MM.1S (cell line): Measurements from ENCODE around the gene EPM2A.
"Not testable (repeated sequence)": the region's sequence is repeated elsewhere in the genome, so short reads cannot be mapped to it uniquely, and the experiment has no call there.

Experiments
- DNase-seq: peaks from one replicate; pipeline ENCODE4 v3.0.0-alpha.2; 2015
- H2AFZ ChIP-seq: fragments of 300-600 bp; sonication (generic); 2 replicates; pipeline ENCODE4 v1.6.0; 2016; ENCODE audit warnings: antibody characterized with exemption, low read length
- H3F3A ChIP-seq: fragments of 300-600 bp; sonication (generic); 2 replicates; pipeline ENCODE4 v1.6.1; 2016; ENCODE audit warnings: mild to moderate bottlenecking, antibody characterized with exemption, low read length, moderate library complexity, mixed read lengths; ENCODE audit not compliant: insufficient read depth
- H3K27ac ChIP-seq: fragments of 300-600 bp; sonication (generic); 2 replicates; pipeline ENCODE4 v1.5.1; 2016; ENCODE audit warnings: mild to moderate bottlenecking, low read length
- H3K27me3 ChIP-seq: fragments of 300-600 bp; sonication (generic); replicated peaks from 2 replicates; pipeline ENCODE4 v1.6.0; 2016; ENCODE audit warnings: low read length; ENCODE audit not compliant: insufficient read depth
- H3K36me3 ChIP-seq: fragments of 300-600 bp; sonication (generic); replicated peaks from 2 replicates; pipeline ENCODE4 v1.6.1; 2016; ENCODE audit warnings: mild to moderate bottlenecking, low read length, mixed read lengths; ENCODE audit not compliant: insufficient read depth
- H3K4me1 ChIP-seq: fragments of 300-600 bp; sonication (generic); 2 replicates; pipeline ENCODE4 v1.6.1; 2016; ENCODE audit warnings: low read length, mixed read lengths
- H3K4me2 ChIP-seq: fragments of 300-600 bp; sonication (generic); 2 replicates; pipeline ENCODE4 v1.6.0; 2016; ENCODE audit warnings: low read depth, low read length
- H3K4me3 ChIP-seq: fragments of 300-600 bp; sonication (generic); 2 replicates; pipeline ENCODE4 v1.5.1; 2016; ENCODE audit warnings: low read length, mixed read lengths
- H3K79me2 ChIP-seq: fragments of 300-600 bp; sonication (generic); 2 replicates; pipeline ENCODE4 v1.6.1; 2016; ENCODE audit warnings: mixed run types, low read length, mixed read lengths
- H3K9ac ChIP-seq: fragments of 300-600 bp; sonication (generic); 2 replicates; pipeline ENCODE4 v1.6.1; 2016; ENCODE audit warnings: low read length, mixed read lengths
- H3K9me2 ChIP-seq: fragments of 300-600 bp; sonication (generic); replicated peaks from 2 replicates; pipeline ENCODE4 v1.6.1; 2016; ENCODE audit warnings: mild to moderate bottlenecking, low read length, mixed read lengths; ENCODE audit not compliant: insufficient read depth
- H3K9me3 ChIP-seq: fragments of 300-600 bp; sonication (generic); replicated peaks from 2 replicates; pipeline ENCODE4 v1.6.1; 2016; ENCODE audit warnings: mild to moderate bottlenecking, low read length, mixed read lengths; ENCODE audit not compliant: insufficient read depth
- H4K20me1 ChIP-seq: fragments of 300-600 bp; sonication (generic); 2 replicates; pipeline ENCODE4 v1.6.1; 2016; ENCODE audit warnings: mild to moderate bottlenecking, low read length, moderate library complexity, mixed read lengths; ENCODE audit not compliant: insufficient read depth
- EZH2 ChIP-seq: fragments of 300-600 bp; sonication (generic); optimal IDR thresholded peaks from 2 replicates; pipeline ENCODE3; 2017; ENCODE audit warnings: low read depth, mild to moderate bottlenecking, antibody characterized with exemption, low read length, mixed read lengths
- EZH2phosphoT487 ChIP-seq: fragments of 300-600 bp; sonication (generic); IDR thresholded peaks from 2 replicates; pipeline ENCODE4 v1.6.1; 2018; ENCODE audit warnings: antibody characterized with exemption, low read length
- TF ChIP-seq, protein P1 (sequence below): fragments of 300-600 bp; sonication (generic); IDR thresholded peaks from 2 replicates; pipeline ENCODE4 v1.5.1; 2016; ENCODE audit warnings: antibody characterized with exemption, low read length, mixed read lengths

Gene EPM2A

GRCh38 chr6:145704143-145704781, 31.1 kb downstream of the EPM2A start:
- H3K79me2 ChIP-seq: no peaks in the 10 kb centered on the region
- TF ChIP-seq, protein P1, sequence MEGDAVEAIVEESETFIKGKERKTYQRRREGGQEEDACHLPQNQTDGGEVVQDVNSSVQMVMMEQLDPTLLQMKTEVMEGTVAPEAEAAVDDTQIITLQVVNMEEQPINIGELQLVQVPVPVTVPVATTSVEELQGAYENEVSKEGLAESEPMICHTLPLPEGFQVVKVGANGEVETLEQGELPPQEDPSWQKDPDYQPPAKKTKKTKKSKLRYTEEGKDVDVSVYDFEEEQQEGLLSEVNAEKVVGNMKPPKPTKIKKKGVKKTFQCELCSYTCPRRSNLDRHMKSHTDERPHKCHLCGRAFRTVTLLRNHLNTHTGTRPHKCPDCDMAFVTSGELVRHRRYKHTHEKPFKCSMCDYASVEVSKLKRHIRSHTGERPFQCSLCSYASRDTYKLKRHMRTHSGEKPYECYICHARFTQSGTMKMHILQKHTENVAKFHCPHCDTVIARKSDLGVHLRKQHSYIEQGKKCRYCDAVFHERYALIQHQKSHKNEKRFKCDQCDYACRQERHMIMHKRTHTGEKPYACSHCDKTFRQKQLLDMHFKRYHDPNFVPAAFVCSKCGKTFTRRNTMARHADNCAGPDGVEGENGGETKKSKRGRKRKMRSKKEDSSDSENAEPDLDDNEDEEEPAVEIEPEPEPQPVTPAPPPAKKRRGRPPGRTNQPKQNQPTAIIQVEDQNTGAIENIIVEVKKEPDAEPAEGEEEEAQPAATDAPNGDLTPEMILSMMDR: peak; percentile 10; the same call in 1 of the 2 replicates
- TF ChIP-seq EZH2: no peak

GRCh38 chr6:145699462-145699861, 35.9 kb downstream of the EPM2A start:
- no peaks in the 10 kb centered on the region for H3K9me2 ChIP-seq

More at GRCh38 chr6:145704143-145704781, 31.1 kb downstream of the EPM2A start:
- H3K9me2 ChIP-seq: no peaks in the 10 kb centered on the region
- H3K9ac ChIP-seq: no peak overlapping the region
- no peak overlapping the region for H3K4me2 ChIP-seq
- H3K4me3 ChIP-seq: no peak overlapping the region
- no peaks in the 10 kb centered on the region for H3F3A ChIP-seq
- H2AFZ ChIP-seq: no peak overlapping the region
- H3K9me3 ChIP-seq: no peaks in the 10 kb centered on the region
- H3K27me3 ChIP-seq: no peaks in the 10 kb centered on the region
- no peaks in the 10 kb centered on the region for H3K4me1 ChIP-seq
- no peaks in the 10 kb centered on the region for H3K36me3 ChIP-seq
- DNase-seq: no peak
- no peaks in the 10 kb centered on the region for H4K20me1 ChIP-seq
- no peak overlapping the region for H3K27ac ChIP-seq

DNA sequence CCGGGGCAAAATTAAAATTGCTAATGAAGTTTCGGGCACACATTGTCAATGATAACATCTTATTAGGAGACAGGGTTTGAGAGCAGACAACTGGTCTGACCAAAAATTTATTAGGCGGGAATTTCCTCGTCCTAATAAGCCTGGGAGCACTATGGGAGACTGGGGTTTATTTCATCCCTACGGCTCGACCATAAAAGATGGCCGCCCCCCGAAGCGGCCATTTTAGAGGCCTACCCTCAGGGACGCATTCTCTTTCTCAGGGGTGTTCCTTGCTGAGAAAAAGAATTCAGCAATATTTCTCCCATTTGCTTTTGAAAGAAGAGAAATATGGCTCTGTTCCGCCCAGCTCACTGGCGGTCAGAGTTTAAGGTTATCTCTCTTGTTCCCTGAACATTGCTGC, 37.9 kb downstream of the EPM2A start:
- not testable (repeated sequence) for DNase-seq, H3K79me2 ChIP-seq, H3K27me3 ChIP-seq, H3K9me2 ChIP-seq, H3K4me2 ChIP-seq, H3K9ac ChIP-seq, H3K27ac ChIP-seq, H3K9me3 ChIP-seq, H3K4me1 ChIP-seq, H3K36me3 ChIP-seq, H4K20me1 ChIP-seq, H3F3A ChIP-seq, H2AFZ ChIP-seq, H3K4me3 ChIP-seq

More at GRCh38 chr6:145699462-145699861, 35.9 kb downstream of the EPM2A start:
- H3K4me2 ChIP-seq: no peak overlapping the region
- H3K36me3 ChIP-seq: no peaks in the 10 kb centered on the region
- no peak overlapping the region for H3K4me3 ChIP-seq
- H3K4me1 ChIP-seq: no peaks in the 10 kb centered on the region
- H2AFZ ChIP-seq: no peak overlapping the region
- H3K9me3 ChIP-seq: no peaks in the 10 kb centered on the region
- H3K79me2 ChIP-seq: no peaks in the 10 kb centered on the region
- no peaks in the 10 kb centered on the region for H3K27me3 ChIP-seq
- H3K27ac ChIP-seq: no peak overlapping the region
- no peaks in the 10 kb centered on the region for H4K20me1 ChIP-seq
- H3K9ac ChIP-seq: no peak overlapping the region
- no peak for TF ChIP-seq EZH2phosphoT487
- TF ChIP-seq, protein P1: no peak
- TF ChIP-seq EZH2: no peak
- no peak for DNase-seq
- H3F3A ChIP-seq: no peaks in the 10 kb centered on the region

- no peak overlapping the region for H3K4me2 ChIP-seq
- H3K36me3 ChIP-seq: no peaks in the 10 kb centered on the region
- H3K79me2 ChIP-seq: no peaks in the 10 kb centered on the region
- no peaks in the 10 kb centered on the region for H3K9me2 ChIP-seq
- no peak overlapping the region for H3K4me3 ChIP-seq
- H3K9ac ChIP-seq: no peak overlapping the region
- H2AFZ ChIP-seq: no peak overlapping the region
- H3K9me3 ChIP-seq: no peaks in the 10 kb centered on the region
- H4K20me1 ChIP-seq: no peaks in the 10 kb centered on the region
- TF ChIP-seq, protein P1: no peak
- no peaks in the 10 kb centered on the region for H3K4me1 ChIP-seq
- H3K27ac ChIP-seq: no peak overlapping the region
- no peak for DNase-seq
- no peaks in the 10 kb centered on the region for H3K27me3 ChIP-seq
- H3F3A ChIP-seq: no peaks in the 10 kb centered on the region
Observed at GRCh38 chr6:145694083-145694737, 41.1 kb downstream of the EPM2A start.
